Epidermal melanocyte (primary cell): ENCODE measurements around the gene PICK1.
"Not testable (repeated sequence)": the region's sequence is repeated elsewhere in the genome, so short reads cannot be mapped to it uniquely, and the experiment has no call there.

Source experiments
- DNase-seq: peaks from one replicate; pipeline ENCODE4 v3.0.0; 2011; ENCODE audit warnings: low spot score; ENCODE audit not compliant: insufficient read length

Gene PICK1

DNA sequence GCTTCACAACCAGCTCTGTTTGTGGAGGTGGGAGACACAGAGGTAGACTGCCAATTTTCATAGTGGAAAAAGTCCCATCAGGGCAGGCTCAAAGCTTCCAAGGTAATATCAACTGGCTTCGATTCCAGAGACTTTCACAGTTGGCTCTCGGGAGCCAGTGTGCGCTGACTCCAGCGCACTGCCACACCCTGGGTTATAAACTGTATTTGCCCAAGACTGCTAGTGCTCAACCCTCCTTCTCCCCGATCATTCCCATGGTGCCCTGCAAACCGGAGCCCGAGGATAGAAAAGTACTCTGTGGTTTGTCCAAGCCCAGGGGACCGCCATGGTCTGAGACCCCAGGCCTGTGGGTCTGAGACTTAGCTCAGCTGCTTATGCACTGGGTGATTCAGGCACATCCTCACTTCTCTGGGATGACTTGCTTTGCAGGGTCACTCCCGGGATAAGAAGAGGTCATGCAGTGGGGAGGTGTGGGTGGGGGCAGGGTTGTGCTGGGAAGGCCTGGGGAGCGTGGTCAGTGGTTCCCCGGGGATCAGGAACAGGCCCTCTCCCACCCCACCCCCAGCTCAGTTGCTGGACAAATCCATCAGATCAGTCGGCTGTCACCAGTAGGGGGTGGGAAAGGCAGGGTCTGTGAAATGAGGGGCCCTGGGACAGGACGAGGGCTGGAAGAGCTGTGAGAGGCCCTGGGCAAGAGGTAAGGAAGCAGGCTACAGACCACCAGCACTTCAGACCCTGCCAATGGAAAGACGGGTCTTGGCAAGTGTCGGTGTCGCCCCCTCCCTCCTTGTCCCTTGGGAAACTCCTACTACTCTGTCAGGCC, 26.7 kb upstream of the PICK1 start:
- no peak for DNase-seq

DNA sequence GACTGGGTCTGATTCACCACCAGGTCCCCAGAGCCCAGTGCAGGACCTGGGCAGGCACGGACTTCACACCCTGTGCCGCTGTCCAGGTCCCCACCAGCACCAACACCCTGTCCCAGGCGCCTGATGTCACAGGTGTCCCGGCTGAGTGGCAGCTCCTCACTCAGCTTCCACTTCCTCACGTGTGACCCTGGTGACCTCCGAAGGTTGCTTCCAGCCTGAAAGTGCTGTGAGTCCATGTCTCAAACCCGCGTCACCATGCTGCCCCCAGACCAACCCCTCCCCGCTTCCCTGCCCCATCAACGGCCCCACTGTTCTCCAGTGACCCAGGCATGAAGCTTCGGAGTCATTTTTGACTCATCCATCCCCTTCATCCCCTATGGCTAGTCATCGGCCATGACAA, 25.7 kb upstream of the PICK1 start:
- DNase-seq, result no peak

DNA sequence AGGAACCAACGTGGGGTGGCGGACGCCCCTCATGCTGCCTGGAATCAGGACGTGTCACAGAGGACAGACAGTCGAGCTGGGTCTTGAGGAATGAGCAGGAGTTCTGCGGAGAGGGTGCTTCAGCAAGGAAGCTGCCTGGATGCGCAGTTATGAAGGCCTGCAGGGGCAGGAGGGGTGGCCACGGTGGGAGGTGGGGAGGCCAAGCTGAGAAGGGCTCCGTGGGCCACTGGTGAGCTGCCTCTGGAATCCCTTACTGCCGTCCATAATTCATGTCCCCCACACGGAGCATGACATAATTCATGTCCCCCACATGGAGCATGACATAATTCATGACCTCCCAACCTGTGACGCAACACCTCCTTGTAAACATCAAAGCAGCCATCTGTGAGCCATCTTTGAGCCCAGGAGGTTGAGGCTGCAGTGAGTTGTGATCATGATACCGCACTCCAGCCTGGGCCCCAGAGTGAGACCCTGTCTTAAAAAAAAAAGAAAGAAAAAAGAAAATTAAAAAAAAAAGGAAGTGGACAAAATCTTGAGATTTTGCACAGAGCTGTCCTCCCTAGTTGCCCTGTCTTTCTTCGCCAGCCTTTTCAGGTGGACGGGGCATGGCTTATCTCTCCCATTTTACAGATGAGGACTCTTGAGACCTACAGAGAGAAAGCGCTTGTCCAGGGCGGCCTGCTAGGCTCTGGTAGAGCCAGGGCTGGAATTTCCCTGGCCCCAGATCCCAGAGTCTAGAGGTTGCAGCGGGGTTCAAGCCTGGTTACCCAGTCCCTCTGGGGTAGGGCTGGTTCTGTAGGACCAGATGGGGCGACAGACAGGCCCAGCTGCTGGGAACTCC, 24.3 kb upstream of the PICK1 start:
- DNase-seq, result no peak

DNA sequence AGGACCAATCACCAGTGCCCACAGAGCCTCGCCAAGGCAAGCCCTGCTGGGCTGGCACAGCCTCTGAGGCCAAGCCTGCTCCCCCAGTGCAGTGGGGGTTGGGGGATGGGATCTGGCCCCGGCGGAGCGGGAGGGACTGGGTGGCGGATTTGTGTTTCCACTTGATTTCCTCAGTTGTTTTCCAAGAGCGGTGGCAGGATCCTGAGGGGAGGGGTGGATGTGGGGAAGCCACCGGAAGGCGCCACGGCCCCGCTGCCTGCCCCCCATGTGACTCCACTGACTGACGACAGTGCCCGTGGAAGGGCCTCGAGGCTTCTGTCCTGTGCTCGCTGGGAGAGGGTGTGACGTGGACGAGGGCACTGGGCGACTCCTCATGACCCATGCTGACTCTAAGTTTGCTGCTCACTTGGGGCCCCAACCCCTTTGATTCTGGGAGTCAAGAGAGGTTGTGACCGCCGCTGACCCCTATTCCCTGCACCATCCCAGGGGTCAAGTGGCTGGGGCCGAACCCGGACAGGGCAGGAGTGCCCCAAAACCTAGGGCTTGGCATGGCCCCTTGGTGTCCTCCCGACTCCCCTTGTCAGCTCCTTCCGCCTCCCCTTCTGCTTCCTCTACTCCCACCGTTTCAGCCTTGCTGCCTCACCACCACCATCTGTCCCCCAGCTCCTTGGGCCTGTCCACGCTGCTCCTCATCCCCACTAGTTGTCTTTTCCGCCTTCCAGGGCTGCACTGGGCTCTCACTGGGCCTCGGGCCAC, 23.5 kb upstream of the PICK1 start:
- no peak for DNase-seq

DNA sequence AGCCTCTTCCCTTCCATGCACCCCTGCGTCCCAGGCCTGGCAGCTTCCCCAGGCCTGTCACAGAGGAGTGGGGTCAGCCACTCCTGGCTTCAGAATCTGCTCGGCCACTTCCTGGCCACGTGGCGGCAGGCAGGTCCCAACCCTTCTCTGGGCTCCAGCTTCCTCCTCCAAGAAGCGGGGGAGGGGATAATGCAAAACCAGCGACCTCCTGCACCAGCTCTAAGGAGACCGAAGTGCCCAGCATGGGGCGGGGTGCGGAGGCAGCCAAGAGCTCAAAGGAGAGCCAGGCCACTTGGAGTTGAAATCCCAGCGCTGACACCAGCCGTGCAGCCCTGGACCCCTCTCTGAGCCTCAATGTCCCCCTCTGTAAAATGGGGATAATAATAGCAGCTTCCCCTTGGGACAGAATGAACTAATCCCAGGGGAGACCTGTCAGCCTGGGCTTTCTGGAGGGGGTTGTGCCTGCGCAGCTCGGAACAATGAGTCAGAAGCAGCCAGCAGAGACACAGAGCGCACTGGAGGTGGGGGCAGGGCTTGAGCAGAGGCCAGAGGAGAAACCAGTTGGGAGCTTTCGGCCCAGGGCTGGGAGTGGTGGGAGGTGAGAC, 22.8 kb upstream of the PICK1 start:
- DNase-seq, result peak; percentile 67

DNA sequence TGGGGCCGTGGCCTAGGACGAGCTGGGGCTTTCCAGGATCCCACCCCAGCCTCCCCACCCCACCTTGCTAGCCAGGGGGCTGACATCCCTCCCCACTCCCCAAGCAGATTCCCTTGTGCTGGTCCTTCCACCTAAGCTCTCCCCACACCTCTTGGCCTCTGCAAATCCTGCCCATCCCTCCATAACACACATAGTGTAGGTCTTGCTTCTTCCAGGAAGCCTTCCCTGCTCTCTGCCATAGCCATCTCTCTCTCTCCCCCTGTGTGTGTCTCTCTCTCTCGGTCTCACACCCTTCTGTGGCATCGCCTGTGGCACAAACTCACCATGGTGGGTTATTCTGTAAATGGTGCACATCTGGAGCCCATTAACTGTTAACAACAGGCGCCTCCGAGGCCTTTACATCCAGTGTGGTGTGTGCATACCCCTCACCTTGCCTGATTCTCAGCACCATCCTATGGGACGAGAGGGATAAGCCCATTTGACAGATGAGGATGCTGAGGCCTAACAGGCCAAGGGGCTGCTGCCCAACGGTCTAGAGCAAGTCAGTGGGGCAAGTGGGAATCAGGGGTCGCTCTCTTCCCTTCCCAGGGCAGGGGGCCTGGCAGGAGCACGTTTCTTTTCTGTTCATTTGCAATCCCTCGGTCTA, 22.2 kb upstream of the PICK1 start:
- no peak for DNase-seq

DNA sequence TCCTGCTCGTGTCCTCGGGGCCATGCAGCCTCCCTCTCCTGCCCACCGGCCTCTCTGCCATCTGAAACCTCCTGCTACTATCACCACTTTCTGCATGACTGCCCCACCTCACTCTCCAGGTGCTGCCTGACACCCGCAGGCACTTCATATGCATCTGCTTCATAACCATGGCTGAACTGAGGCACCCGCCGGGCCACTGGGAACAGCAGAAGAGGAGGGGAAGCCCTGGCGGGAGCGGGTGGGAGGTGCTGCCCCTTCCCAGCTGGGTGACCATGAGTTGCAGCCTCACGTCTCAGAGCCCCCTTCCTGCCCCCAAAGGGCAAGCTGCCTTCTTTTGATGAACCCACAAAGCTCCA, 21.7 kb upstream of the PICK1 start:
- no peak for DNase-seq

DNA sequence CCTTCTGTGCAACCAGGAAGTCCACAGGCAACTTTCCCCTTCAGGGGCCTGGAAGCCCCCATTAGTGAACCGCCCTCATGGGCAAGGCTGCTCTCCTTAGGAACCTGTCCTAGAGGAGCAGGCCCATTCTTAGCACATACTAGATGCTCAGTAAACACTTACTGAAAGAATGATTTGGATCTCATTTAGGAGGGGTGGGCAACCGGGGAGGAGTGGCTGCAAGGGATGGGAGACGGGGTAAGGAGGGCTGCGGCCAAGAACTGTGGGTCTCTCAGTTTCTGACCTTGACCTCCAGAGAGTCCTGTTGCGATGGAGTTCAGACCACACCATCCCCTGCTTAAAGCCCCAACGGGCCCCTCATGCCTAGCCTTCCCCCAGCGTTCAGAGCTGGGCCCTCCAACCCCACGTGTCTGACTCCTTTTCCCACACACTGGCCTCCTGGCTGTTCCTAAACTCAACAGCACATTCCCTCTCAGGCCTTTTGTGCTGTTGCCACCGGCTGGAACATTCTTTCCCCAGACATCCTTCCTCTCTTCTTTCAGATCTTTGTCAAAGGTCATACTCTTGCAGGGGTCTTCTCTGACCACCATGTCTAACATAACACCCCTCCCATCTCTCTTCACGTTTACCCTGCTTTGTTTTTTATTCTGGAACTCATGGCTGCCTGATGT, 20.7 kb upstream of the PICK1 start:
- no peak for DNase-seq

DNA sequence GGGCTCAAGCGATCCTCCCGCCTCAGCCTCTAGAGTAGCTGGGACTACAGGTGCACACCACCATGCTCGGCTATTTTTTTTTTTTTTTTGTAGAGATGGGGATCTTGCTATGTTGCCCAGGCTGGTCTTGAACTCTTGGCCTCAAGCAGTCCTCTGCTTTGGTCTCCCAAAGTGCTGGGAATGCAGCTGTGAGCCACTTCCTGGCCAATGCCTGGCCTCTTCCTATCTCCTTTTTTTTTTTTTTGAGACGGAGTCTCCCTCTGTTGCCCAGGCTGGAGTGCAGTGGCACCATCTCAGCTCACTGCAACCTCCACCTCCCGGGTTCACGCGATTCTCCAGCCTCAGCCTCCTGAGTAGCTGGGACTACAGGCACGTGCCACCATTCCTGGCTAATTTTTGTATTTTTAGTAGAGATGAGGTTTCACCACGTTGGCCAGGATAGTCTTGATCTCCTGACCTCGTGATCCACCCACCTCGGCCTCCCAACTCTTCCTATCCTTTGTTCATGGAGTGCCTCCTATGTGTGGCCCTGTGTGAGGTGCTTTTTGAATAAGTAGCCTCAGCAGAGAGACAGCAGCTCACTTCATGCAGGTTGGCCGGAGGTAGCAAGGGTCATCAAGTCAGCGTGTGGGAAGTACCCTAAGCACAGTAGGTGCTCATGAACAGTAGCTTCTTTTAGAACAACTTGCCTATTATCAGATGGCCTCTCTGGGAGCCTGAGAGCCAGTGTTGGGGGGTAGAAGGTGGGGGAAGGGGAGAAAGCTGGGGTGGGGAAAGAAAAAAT, 19.6 kb upstream of the PICK1 start:
- DNase-seq, result not testable (repeated sequence)

DNA sequence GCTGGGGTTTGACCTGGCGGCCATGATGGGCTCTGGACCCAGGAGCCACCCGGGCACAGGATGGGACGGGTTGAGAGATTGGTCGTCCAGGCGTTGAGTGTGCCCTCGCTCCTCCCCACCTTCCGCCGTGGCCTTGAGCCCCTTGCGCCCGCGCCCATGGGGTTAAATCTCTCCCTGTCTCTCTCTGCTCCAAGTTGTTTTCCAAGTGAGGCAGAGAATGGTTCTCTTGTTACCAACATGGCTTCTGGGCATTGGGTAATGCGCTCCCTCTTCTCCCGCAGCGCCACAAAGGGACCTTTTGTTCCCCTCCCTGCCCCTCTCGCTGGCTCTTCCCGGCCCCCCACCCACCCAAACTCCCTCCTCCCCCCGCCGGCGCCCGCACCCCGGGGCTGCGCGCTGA, 18.8 kb upstream of the PICK1 start:
- peak; percentile 46 for DNase-seq

DNA sequence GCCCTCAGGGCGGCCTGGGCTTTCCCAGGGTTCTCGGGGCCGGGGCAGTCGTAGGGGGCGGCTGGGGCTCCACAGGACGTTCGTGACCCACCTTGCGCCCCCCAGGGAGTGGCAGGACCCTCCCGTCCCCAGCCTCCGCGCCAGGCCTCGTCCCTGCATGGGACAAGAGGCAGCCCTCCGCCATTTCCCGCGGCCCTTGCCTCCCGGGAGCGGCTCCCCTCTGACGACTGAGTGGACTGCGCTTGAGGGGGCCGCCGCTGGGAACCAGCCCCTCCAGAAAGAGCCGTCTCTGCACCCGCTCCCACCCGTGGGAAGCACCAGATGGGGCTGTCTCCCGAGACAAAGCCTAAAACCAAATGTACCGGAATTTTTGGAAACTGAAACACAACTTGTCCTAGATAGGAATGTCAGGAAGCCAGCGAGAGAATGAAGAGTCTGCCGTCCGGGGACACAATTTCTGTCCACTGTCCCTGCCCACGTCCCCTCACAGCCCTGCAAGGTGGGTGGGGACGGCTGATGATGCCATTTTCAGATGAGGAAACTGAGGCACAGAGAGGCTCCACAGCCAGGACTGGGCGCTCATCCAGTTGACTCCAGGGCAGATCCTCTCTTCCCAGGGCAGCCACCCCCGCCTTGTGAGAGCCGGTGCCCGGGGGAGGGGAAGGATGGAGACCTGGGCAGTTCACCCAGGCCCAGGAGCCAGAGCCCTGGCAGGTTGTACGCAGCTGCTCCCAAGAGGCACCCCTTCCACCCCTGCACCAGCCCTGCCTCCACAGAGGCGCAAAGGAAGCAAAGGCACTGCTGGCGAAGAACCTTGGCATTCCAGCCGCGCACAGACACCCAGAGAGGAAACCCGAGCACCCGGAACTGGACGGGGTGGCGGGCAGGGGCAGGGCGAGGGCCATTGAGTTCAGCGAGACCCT, 18.1 kb upstream of the PICK1 start:
- no peak for DNase-seq

DNA sequence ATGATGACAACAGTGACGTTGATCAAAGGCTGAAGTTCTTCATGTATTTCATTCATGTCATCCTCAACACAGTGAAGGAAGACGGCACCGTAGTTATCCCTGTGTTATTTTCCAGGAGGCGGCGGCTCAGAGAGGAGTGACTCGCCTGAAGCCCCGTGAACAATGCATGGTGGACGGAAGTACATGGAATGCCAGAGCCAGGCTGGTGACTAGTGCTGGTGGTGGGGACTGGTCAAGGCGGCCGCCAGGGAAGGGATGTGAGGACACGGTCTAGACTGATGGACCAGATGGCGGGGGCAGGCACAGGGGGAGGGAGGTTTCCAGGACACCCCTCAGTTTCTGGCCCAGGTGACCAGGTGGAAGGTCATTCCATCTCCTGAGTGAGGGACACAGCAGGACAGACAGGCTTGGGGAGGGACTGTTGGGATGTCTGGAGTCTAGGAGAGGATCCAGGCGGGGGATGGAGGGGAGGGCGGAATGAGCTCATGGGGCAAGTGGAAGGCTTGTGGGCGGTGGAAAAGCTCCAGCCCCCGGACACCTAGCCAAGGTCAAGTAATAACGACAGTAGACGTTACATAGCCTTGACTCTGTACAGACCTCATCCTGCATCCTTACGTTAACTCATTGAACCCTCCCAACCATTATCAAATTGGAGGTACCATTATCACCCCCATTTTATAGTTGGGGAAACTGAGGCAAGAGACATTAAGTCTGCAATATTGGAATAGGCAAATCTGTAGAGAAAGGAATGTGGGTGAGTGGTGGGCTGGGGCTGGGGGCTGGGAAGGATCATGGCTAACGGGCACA, 16.0 kb upstream of the PICK1 start:
- DNase-seq, result no peak

DNA sequence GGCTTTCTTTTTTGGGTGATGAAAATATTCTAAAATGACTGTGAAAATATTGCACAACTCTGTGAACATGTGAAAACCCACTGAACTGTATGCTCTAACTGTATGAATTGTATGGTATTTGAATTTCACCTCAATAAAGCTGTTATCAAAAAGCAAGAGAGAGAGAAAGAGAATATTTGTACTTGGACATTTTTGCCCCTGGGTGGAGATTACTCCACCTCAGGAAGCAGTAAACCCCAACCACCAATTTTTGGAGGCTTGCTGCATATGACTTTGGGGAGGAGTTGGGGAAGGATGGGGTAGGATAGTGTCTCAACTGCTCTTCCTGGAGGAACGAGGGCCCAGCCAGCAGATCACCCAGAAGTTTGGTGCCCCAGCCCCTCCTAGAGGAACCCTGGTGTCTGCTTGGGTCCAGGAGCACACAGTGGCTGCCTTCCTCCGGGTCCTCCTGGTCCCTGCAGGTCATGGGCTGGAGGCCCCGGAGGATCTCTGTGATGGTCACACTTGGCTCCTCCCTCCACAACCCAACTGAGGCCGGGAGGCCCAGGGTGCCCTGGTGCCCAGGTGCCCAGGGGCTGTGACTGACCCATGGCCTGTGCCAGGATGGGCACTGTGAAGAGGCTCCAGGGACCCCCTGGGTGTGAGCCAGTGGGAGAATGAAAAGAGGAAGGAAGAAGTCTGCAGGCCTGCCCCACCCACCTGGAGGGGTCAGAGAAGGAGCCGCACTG, 15.3 kb upstream of the PICK1 start:
- DNase-seq, result no peak

DNA sequence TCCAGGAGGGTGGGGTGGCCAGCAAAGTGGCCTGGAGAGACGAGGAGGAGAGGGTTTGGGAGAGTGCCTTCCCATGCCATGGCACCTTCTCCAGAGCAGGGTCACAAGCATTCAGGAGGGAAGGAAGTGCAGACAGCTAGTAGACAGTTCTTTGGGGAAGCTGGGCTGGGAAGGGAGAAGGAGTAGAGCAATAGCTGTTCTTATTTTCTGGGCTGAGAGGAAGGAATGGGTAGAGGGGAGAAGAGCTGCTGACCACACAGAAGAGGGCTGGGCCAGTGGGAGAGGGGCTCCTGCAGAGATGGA, 14.8 kb upstream of the PICK1 start:
- DNase-seq, result no peak

DNA sequence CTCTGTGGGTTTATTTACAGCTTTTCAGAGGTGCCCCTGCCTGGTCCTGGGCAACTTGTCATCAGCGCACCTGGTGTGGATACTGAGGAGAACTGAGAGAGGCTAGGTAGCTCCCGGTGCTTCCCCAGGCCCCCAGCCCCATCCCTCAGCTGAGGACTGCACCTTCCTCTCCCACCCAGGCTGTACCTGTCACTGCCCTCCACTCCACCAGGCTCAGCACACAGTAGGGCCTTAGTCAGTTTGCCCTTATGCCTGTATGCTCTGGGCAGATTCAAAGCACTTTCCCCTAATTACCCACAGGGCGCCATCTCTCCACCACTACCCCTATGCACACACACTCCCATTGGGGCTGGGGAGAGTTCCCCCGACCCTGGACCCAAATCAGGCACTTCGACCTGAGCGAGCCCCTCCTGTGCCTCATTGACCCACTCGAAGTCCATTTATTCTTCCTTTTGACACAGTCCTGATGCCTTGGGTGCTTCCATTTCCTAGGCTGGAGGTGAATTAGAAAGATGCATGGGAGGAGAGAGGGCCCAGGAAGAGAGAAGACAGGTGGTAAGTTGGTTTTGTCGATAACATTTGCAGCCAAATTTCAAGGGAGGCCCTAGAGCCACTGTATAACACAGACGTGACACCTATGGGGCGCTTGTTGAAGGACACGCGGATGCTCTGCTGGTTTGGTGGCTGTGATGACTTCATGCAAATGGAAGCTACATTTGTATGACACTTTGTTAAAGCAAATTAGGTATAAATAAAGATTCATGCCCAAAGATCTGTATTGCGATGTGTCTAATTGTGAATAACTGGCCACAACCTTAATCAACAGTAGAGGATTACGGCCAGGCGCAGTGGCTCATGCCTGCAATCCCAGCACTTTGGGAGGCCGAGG, 13.8 kb upstream of the PICK1 start:
- DNase-seq, result no peak

DNA sequence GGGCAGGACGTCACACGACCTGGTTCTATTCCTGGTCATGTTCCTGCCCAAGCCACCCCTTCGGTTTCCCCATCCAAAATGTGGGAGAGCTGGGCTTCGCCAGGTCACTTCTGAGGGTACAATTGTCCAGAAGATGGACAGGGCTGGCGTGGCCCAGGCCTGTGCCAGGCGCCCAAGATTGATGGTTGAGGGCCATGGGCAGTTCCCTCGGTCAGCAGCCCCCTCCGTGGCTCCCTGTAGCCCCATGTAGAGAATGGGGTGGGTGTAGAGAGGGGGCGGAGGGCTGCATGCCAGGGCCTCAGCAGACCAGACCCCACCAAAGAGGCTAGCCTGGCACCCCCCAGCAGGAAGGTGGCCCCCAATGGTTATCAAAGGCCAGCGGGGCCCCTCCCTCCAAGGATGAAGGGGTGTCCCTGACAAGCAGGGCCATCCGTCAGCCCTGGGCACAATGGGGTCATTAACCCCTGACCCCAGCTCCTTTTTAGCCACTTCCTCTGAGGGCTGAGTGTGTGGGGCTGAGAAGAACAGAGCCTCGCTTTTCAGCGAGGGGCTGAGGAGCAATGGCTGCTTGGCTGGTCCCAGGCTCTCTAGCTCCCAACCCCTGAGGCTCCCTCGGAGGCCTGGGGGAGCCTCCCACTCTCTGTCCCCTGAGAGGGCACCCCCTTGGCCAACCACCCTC, 11.0 kb upstream of the PICK1 start:
- DNase-seq, result no peak
